ENCODE measurements around the gene NFS1. TPM values are rescaled to one million over a fixed set of nuclear protein-coding genes. Genes with fewer than 3 reads are reported as not detected.
"Not testable (repeated sequence)": the region's sequence is repeated elsewhere in the genome, so short reads cannot be mapped to it uniquely, and the experiment has no call there.

NFS1 gene
- total RNA-seq (32.6 and 39.3 TPM in 2 replicates), polyA plus RNA-seq (43.9 and 52.4 TPM in 2 replicates)

- peak; percentile 30 for TF ChIP-seq CTCF (IDR thresholded peaks at IDR 0.05; ENCODE audit: low read depth, low read length)
- Histone ChIP-seq H3K9me3 (ENCODE audit: low read depth) (no peaks in the 10 kb centered on the region), H3K27me3 (no peaks in the 10 kb centered on the region), H3K36me3 (peaks cover 31% of the 10 kb centered on the region), H3K27ac (peak within 1 kb of the TSS; percentile 92), H3K4me3 (peak within 1 kb of the TSS; percentile 69), H3K4me1 (ENCODE audit: low read depth) (peaks cover 13% of the 10 kb centered on the region)
- DNase-seq (ENCODE audit: low read depth in 1 of 2, low spot score in 1 of 2), result peak; percentile 85 to 95
Measured at GRCh38 chr20:35699127-35699956, at the start of gene NFS1, which contains the start of gene ROMO1. NFS1 (minus strand) TSS chr20:35699352; CDS start chr20:35699288, 64 bp downstream. ROMO1 (plus strand) TSS chr20:35699405; CDS start chr20:35699633, 228 bp downstream.

GRCh38 chr20:35744492-35744841, 45.3 kb upstream of the NFS1 start:
- H3K4me3 ChIP-seq; DNase-seq (ENCODE audit: low read depth in 1 of 2, low spot score in 1 of 2); H3K9me3 ChIP-seq (ENCODE audit: low read depth); H3K27ac ChIP-seq; H3K27me3 ChIP-seq: not testable (repeated sequence)
- Histone ChIP-seq H3K4me1 (ENCODE audit: low read depth) (peaks cover 18% of the 10 kb centered on the region), H3K36me3 (peaks cover 16% of the 10 kb centered on the region)

DNA sequence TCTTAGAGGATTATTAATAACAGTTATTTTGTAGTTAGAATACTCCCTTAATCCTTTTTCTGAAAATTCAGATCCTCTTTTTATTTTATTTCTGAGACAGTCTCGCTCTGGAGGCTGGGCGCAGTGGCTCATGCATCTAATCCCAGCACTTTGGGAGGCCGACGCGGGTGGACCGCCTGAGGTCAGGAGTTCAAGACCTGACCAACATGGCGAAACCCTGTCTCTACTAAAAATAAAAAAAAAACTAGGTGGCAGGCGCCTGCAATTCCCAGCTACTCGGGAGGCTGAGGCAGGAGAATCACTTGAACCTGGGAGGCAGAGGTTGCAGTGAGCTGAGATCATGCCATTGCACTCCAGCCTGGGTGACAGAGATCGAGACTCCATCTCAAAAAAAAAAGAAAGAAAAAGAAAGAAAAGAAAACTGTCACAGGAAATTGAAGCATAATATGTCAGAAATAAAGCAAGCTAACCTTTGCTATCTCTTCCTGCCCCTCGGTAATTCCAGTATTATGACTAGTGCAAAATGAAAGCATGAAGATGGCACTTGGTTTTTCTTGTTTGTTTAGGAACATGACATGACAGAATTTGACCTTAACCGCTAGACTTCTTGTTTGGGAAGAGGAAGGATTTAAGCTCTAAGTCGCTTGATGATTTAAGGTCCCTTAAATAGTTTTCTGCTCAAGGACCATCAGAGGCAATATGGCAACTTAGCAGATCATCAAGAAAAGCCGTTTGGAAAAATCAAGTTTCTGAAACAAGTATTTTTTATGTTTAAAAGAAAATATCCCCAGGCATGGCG, 44.7 kb upstream of the NFS1 start:
- no peak for TF ChIP-seq CTCF (IDR thresholded peaks at IDR 0.05; ENCODE audit: low read depth, low read length)
- no peaks in the 10 kb centered on the region for H3K27me3 ChIP-seq
- peak overlapping the region; percentile 99 for H3K27ac ChIP-seq
- peaks cover 23% of the 10 kb centered on the region for H3K4me1 ChIP-seq (ENCODE audit: low read depth)
- H3K4me3 ChIP-seq, result no peak overlapping the region
- peaks cover 22% of the 10 kb centered on the region for H3K36me3 ChIP-seq
- no peak for DNase-seq (ENCODE audit: low read depth in 1 of 2, low spot score in 1 of 2)
- H3K9me3 ChIP-seq (ENCODE audit: low read depth), result no peaks in the 10 kb centered on the region

DNA sequence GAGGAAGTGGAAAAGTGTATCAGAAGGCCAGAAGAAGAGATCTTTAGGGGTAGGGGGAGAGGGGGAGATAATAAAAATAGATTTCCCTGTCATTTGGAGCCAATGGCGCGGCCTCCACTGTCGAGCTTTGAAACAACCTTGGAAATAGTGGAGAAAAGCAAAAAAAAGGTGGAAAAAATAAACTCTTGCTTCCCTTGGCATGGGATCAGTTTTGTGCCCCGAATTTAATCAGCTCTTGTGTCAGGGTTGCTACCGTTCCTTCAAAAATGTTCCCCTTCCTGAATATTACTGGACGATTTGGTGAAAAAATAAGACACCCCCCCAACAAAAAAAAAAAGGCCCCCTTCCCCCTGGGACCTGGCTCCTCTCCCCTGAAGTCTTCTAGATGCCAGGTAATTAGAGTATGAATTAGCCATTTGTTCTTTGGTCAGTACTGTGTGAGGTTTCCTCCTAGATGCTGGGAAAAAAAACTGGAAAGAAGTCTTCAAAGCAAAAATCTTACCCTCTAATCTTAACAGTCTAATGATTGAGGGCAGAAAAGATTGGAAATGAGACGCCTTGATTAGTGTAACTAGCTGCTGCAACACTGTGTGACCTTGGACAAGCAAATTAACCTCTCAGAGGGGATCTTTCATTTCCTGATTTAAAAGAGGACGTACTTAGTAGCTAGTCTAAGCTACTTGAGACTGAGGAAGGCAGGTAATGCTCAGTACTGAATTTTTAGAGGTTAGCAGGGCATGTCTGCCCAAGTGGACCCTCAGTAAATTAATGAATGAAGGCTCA, 43.8 kb upstream of the NFS1 start:
- H3K9me3 ChIP-seq (ENCODE audit: low read depth), result no peaks in the 10 kb centered on the region
- H3K36me3 ChIP-seq, result peaks cover 31% of the 10 kb centered on the region
- no peaks in the 10 kb centered on the region for H3K27me3 ChIP-seq
- H3K27ac ChIP-seq, result peak overlapping the region; percentile 99
- peak overlapping the region; percentile 76 for H3K4me3 ChIP-seq
- TF ChIP-seq CTCF (IDR thresholded peaks at IDR 0.05; ENCODE audit: low read depth, low read length), result no peak
- peak; percentile 25 to 34 for DNase-seq (ENCODE audit: low read depth in 1 of 2, low spot score in 1 of 2)
- peaks cover 23% of the 10 kb centered on the region for H3K4me1 ChIP-seq (ENCODE audit: low read depth)

GRCh38 chr20:35741892-35742740, 43.0 kb upstream of the NFS1 start, which contains the start of gene RBM39:
RBM39 (minus strand) TSS chr20:35742260; CDS start chr20:35740874, 1,386 bp downstream.
- peak within 1 kb of the TSS; percentile 99 for H3K4me3 ChIP-seq
- no peaks in the 10 kb centered on the region for H3K9me3 ChIP-seq (ENCODE audit: low read depth)
- no peaks in the 10 kb centered on the region for H3K27me3 ChIP-seq
- peaks cover 23% of the 10 kb centered on the region for H3K4me1 ChIP-seq (ENCODE audit: low read depth)
- H3K27ac ChIP-seq, result peak within 1 kb of the TSS; percentile 100
- TF ChIP-seq CTCF (IDR thresholded peaks at IDR 0.05; ENCODE audit: low read depth, low read length), result peak; percentile 40
- peak; percentile 100 for DNase-seq (ENCODE audit: low read depth in 1 of 2, low spot score in 1 of 2)
- peaks cover 34% of the 10 kb centered on the region for H3K36me3 ChIP-seq
